GM08714 (cell line): Measurements from ENCODE around the gene GRIN3B.
"Not testable (repeated sequence)": the region's sequence is repeated elsewhere in the genome, so short reads cannot be mapped to it uniquely, and the experiment has no call there.

Experiments used
- H3K4me3 ChIP-seq: fragments of 200-500 bp; sonication (Bioruptor generic); 2 replicates; pipeline ENCODE4 v1.5.1; 2014; ENCODE audit warnings: mild to moderate bottlenecking, low read length, inconsistent platforms
- ZNF274 ChIP-seq: IDR thresholded peaks from 2 replicates; pipeline ENCODE4 v1.6.1; 2012; ENCODE audit warnings: mild to moderate bottlenecking, low read depth, low read length

Gene GRIN3B

GRCh38 chr19:1014161-1015060 is 14.2 kb downstream of the GRIN3B start:
- H3K4me3 ChIP-seq, result no peak overlapping the region
- TF ChIP-seq ZNF274, result no peak

GRCh38 chr19:1015061-1015781 is 15.0 kb downstream of the GRIN3B start:
- no peak overlapping the region for H3K4me3 ChIP-seq
- no peak for TF ChIP-seq ZNF274

DNA sequence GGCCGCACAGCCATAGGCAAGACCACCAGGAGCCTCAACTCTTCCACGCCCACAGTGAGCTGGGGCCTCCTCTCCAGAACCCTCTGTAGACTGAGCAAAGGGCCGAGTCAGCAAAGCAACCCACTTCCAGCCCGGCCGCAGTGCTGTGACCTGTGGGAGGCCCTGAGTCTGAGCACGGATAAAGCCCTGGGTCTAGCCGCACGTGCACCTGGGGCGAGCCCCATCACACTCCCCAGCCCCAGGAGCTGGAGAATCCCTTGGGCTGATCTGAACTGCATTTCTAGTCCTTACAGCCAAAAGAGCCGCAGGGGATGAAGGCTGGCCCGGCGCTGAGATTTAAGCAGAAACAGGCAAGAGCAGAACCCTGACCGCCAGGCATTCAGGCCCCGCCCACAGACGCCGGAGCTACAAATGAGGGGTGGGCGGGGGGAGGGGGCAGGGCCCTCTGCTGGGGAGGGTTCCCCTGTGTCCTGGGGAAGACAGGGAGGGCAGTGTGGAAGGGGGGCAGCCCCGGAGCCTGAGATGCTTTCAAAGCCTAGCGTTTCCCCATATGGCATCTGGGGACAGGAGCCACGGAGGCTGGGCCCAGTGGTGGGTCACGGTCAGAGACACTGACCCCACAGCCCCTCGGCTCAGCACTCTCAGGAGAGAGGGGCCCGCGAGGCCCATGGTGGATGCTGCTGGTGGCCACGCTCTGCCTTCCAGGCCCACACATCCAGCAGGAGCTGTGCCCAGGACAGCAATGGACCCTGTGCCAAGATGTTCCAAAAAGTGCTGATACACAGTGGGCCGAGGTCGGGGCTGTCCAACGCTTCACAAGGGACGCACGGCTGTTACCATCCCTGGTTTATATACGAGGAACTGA is 15.8 kb downstream of the GRIN3B start:
- H3K4me3 ChIP-seq, result no peak overlapping the region
- TF ChIP-seq ZNF274, result no peak

- no peak for TF ChIP-seq ZNF274
- no peak overlapping the region for H3K4me3 ChIP-seq
Observed at GRCh38 chr19:1016647-1017114, 16.5 kb downstream of the GRIN3B start.

- no peak for TF ChIP-seq ZNF274
- H3K4me3 ChIP-seq, result no peak overlapping the region
Observed at GRCh38 chr19:1017115-1017905, 17.1 kb downstream of the GRIN3B start.

DNA sequence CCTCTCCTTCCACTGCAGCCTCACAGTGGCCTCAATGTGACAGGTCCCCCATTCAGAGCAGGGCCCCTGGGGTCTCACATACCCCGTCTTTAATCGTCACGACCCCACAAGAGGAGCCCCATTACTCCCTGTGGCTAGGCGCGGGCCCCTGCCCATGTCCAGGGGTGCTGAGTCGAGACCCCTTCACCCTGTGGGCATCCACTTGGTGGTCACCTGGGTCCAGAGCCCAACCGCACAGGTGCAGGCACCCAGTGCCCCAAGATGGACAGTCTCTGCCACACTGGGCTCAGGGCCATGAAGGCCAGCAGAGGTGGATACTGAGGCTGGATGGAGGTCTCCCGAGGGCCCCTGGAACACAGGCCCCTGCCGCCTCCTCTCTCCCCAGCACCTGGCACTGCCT is 17.7 kb downstream of the GRIN3B start:
- no peak for TF ChIP-seq ZNF274
- no peak overlapping the region for H3K4me3 ChIP-seq

- H3K4me3 ChIP-seq, result no peak overlapping the region
- TF ChIP-seq ZNF274, result no peak
Observed at GRCh38 chr19:1018393-1018792, 18.2 kb downstream of the GRIN3B start.

- H3K4me3 ChIP-seq, result peak overlapping the region; percentile 88; the same call in 1 of the 2 replicates
- no peak for TF ChIP-seq ZNF274
Observed at GRCh38 chr19:1018932-1019615, 18.9 kb downstream of the GRIN3B start.

DNA sequence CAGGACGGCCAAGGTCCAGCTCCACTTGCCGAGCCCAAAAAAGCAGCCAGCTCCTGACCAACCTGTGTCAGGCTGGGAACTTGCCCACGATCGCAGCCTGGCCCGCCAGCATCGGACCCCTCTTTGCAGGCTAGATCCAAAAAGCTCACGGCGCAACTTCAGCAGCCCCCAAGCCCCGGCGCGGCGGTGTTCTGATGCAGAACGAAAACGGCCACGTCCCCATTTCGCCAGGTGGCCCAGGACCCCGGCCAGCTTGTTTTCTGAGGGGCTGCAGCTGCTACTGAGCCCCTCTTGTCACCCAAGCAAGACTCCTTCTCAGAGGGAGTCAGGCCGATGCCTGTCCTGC is 19.4 kb downstream of the GRIN3B start:
- no peak for TF ChIP-seq ZNF274
- peak overlapping the region; percentile 88 for H3K4me3 ChIP-seq

- TF ChIP-seq ZNF274, result no peak
- H3K4me3 ChIP-seq, result peak overlapping the region; percentile 88
Observed at GRCh38 chr19:1019980-1020867, 20.0 kb downstream of the GRIN3B start.

DNA sequence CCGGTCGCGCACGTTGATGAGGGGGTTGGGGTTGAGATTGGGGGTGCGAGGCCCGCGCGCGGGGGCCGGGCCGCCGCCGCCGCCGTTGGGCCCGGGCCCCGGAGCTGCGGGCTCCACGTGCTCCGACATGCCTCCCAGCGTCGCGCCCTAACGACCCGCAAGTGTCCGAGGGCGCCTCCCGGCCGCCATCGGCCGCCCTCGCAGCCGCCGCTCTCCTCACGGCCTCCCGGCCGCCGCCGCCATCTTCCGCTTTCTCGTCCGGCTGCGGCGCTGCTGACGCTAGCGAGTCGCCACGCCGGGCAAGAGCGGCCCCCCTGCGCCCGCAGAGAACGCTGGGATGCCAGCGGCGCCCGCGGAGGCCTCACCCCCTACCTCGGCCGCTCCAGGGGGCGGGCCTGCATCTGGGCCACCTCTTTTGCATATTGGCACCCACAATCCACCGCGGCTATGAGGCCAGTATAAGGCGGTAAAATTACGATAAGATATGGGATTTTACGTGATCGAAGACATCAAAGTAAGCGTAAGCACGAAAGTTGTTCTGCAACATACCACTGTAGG is 20.7 kb downstream of the GRIN3B start, which contains the start of gene TMEM259:
Gene TMEM259, minus strand, starts transcription at position 256 of the 558 bp plus-strand sequence. Its CDS starts 127 bp downstream, at position 129.
- peak within 1 kb of the TSS; percentile 88 for H3K4me3 ChIP-seq
- no peak for TF ChIP-seq ZNF274

DNA sequence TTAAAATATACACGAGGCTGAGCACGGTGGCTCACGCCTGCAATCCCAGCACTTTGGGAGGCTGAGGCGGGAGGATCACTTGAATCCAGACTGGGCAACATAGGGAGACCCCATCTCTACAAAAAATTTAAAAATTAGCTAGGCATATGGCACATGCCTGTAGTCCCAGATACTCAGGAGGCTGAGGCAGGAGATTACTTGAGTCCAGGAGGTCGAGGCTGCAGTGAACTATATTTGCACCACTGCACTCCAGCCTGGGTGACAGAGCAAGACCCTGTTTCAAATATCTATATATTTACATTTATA is 23.6 kb downstream of the GRIN3B start:
- not testable (repeated sequence) for H3K4me3 ChIP-seq

DNA sequence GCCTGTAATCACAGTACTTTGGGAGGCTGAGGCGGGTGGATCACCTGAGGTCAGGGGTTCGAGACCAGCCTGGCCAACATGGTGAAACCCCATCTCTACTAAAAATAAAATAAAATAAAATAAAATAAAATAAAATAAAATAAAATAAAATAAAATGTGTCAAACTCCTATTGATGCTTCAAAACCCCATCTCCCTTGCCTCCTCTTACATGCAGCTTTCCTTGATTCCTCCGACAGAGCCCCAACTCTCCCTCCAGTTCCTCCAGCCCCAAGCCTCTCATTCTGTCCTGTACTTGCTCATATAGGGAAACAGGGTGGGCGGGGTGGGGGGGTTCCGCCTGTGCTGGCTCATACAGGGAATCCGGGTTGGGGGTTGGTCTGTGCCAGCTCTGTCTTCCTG is 24.9 kb downstream of the GRIN3B start:
- H3K4me3 ChIP-seq, result not testable (repeated sequence)
